GM19239 (cell line): ENCODE results near the gene PCBP3.
"Not testable (repeated sequence)": the region's sequence is repeated elsewhere in the genome, so short reads cannot be mapped to it uniquely, and the experiment has no call there.

Source experiments
- DNase-seq: peaks from one replicate; pipeline ENCODE4 v3.0.0; 2011; ENCODE audit warnings: low spot score; ENCODE audit not compliant: insufficient read length
- FAIRE-seq: peaks from 2 replicates; lab custom pipeline; 2011; peaks lifted over from hg19 to GRCh38; lab: Jason Lieb, UNC

Gene PCBP3

GRCh38 chr21:45961408-45961807 lies 317.9 kb downstream of the PCBP3 start:
- DNase-seq, FAIRE-seq: not testable (repeated sequence)

- DNase-seq = no peak
- no peak for FAIRE-seq
These were observed 319.2 kb downstream of the PCBP3 start for GRCh38 chr21:45962531-45963231.

DNA sequence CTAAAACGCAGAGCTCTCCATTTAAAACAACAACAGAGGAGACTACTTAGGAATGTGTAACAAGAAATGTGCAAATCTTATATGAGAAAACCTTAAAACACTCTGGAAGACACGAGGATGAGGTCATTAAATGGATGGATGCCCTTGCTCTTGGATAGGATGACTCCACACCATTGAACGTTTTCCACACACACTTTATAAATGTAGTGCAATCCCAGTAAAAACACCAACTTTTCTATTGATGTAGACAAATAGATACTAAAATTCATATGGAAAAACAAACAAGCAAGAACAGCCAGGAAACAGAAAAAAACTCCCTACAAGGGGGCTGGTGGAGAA lies 319.7 kb downstream of the PCBP3 start:
- FAIRE-seq (no peak), DNase-seq (no peak)

GRCh38 chr21:45964649-45965048 lies 321.1 kb downstream of the PCBP3 start:
- FAIRE-seq (no peak), DNase-seq (no peak)

DNA sequence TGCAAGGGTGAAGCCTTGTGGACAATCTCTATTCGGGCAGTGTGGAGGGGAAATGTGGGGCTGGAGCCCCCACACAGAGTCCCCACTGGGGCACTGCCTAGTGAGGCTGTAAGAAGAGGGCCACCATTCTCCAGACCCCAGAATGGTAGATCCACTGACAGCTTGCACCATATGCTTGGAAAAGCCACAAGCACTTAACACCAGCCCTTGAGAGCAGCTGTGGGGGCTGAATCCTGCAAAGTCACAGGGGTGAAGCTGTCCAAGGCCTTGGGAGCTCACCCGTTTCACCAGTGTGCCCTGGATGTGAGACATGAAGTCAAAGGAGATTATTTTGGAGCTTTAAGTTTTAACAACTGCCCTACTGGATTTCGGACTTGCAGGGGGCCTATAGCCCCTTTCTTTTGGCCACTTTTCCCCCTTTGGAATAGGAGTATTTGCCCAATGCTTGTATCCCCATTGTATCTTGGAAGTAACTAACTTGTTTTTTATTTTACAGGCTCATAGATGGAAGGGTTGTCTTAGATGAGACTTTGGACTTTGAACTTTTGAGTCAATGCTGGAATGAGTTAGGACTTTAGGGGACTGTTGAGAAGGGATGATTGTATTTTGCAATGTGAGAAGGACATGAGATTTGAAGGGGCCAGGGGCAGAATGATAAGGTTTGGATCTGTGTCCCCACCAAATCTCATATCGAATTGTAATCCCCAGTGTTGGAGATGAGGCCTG lies 321.7 kb downstream of the PCBP3 start:
- FAIRE-seq = no peak

DNA sequence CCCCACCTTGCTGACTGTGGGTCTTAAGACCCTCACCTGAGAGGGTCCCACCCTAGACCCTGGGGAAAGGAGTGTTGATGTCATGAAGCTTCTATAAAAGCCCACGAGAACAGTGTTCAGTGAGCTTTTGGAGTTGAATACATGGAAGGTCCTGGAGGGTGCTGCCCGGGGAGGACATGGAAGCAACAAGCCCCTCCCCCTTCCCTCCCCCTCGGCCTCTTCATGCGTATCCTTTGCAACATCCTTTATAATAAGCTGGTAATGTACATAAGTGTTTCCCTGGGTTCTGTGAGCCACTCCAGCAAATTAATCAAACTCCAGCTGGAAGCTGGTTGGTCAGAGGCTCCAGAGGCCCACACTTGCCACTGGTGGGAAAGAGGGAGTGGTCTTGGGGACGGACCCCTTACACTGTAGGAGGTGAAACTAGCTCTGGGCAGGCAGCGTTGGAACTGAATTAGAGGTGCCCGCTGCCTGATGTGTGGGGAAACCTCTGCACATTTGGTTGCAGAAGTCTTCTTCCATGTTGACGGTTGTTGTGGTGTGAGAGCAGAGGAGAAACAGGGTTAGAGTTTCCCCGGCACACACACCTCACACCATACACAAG lies 323.4 kb downstream of the PCBP3 start:
- DNase-seq = no peak
- no peak for FAIRE-seq

More for the DNA sequence above, 321.7 kb downstream of the PCBP3 start:
- no peak for DNase-seq

GRCh38 chr21:45969921-45970673 lies 326.6 kb downstream of the PCBP3 start:
- FAIRE-seq (no peak), DNase-seq (no peak)

- DNase-seq (no peak), FAIRE-seq (no peak)
These were observed 327.4 kb downstream of the PCBP3 start for GRCh38 chr21:45970674-45971615.

DNA sequence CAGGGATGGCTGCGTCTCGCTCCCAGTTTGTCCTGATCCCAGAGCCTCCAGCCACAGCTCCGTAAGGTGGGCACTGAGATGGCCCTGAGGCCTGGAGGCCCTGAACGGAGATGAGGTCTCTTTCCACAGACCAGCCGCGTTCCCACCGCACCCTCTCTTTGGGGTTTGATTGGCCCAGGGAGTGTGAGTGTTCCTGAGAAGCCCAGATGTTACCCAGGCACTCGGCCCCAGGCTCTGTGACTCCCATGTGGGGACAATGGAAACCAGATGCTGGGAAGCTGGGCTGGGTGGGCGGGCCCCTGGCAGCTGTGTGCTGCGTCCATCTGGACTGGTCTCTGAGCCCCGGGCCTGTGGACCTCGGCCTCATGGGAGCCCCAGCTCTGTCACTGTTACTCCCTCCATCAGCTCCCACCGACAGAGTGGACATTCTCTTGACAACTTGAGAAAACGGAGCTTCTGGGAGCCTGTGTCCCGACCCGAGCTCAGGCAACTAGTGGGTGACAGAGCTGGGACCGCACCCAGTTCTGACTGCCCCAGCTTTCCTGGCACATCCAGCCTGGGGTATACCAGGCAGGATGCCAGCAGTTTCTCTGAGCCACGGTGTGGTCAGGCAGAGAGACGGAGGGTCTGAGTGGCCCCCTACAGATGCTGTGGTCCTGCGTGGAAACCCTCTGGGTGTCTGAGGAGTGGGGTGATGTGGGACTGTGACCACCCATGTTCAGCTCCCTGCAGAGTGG lies 328.3 kb downstream of the PCBP3 start:
- DNase-seq (no peak), FAIRE-seq (no peak)

- FAIRE-seq (no peak), DNase-seq (no peak)
These were observed 328.8 kb downstream of the PCBP3 start for GRCh38 chr21:45972353-45972715.

- DNase-seq (no peak), FAIRE-seq (no peak)
These were observed 329.4 kb downstream of the PCBP3 start for GRCh38 chr21:45972716-45973474.

- DNase-seq (peak; percentile 85), FAIRE-seq (no peak)
These were observed 330.0 kb downstream of the PCBP3 start for GRCh38 chr21:45973475-45974072.

DNA sequence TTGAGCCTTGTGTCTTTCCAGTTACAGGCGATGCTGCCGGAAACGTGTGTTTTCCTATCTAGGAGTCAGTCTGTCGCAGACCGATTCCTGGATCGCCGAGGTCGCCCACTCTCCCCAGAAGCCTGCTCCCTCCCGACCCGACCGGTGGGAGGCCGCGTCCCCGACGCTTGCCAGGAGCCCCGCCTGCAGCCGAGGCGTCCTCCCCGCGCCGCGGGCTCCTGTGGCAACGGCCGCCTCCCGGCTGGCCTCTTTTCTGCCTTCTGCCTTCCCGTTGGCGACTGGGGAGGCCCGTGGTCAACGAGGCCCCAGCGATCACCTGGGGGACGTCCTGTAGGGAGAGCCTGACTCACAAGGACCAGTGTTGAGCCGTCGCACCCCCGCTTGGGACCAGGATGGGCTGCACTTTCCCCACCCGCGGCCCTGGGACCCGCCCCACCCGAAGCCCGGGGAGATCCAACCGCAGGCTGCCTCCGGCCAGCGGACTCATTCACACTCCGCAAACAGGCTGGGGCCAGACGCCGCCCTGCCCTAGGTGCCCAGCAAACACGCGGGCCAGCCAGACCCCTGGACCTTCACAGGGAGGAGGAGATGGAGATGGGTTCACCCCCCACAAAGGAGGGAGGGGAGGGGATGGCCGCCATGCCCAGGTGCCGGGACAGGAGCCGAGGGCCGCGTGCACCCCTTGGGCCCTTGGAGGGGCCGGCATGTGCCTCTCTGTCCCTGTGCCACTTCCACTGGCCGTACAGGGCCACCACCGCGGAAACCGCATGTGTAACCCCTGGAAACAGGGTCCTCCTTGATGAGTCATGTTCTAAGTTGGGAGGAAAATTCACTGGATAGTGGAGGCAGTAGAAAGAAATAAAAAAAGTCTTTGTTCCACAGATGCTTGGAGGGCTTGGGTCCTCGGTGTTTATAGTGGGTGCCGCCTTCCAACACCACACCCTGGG lies 330.8 kb downstream of the PCBP3 start:
- no peak for DNase-seq
- FAIRE-seq = no peak

DNA sequence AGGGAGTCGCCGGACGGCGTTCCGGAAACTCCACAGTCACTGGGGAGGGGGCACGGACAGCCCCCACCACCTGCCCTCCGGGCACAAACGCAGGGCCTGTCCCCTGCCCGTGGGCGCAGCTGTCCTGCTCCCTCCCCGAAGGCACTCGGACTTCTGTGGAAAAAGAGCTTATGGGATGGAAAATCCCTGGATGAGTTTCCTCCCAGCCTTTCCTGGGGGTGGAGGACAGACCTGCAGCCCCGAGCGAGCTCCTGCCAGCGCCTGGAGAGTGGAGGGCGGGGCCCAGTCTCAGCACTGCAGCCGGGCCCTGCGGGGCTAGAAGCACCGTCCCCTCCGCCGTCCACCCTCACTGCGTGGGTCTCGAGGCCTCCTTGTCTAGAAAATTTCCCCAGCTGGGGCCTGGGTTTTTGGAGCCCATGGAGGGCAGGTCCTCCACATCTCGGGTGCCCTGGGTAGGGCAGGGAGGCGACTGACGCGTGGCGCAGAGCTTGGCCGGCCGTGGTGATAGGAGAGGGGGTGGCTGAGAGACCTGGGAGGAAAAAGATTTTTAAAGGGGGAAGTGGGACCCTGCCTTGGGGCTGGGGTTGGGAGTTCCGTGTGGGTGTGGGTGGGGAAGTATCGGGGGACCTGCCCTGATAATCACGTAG lies 331.6 kb downstream of the PCBP3 start:
- DNase-seq (no peak), FAIRE-seq (no peak)

DNA sequence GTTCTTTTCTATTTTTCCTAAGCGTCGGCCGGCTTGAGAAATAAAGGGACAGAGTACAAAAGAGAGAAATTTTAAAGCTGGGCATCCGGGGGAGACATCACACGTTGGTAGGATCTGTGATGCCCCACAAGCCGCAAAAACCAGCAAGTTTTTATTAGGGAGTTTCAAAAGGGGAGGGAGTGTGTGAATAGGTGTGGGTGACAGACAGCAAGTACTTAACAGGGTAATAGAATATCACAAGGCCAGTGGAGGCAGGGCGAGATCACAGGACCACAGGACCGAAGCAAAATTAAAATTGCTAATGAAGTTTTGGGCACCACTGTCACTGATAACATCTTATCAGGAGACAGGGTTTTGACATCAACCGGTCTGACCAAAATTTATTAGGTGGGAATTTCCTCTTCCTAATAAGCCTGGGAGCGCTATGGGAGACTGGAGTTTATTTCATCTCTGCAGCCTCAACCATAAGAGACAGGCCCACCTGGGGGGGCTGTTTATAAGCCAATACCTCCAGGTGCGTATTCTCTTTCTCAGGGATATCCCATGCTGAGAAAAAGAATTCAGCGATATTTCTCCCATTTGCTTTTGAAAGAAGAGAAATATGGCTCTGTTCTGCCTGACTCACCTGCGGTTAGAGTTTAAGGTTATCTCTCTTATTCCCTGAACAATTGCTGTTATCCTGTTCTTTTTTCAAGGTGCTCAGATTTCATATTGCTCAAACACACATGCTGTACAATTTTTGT lies 332.3 kb downstream of the PCBP3 start:
- not testable (repeated sequence) for DNase-seq, FAIRE-seq
